HL-60 (cell line): Measurements from ENCODE around the gene CLTA.
"Not testable (repeated sequence)": the region's sequence is repeated elsewhere in the genome, so short reads cannot be mapped to it uniquely, and the experiment has no call there.

Experiments used
- DNase-seq, 2 experiments: peaks; one replicate each; pipeline ENCODE4 v3.0.0-alpha.2; 2010 to 2020; ENCODE audit warnings: low read depth in 1 of 2, low spot score in 1 of 2
- H3K27ac ChIP-seq: fragments of 250-450 bp; sonication (Bioruptor Pico); replicated peaks from 2 replicates; pipeline ENCODE4 v1.5.1; 2020; ENCODE audit warnings: mild to moderate bottlenecking, moderate library complexity
- H3K27me3 ChIP-seq: fragments of 250-450 bp; sonication (Bioruptor Pico); 2 replicates; pipeline ENCODE4 v1.5.1; 2021; ENCODE audit warnings: mild to moderate bottlenecking, moderate library complexity; ENCODE audit not compliant: insufficient read depth, poor library complexity, severe bottlenecking
- H3K4me3 ChIP-seq: replicated peaks from 2 replicates; pipeline ENCODE4 v1.5.1; 2011; ENCODE audit warnings: mild to moderate bottlenecking, control low read depth, low read length; ENCODE audit not compliant: insufficient read depth
- CTCF ChIP-seq: IDR thresholded peaks from one replicate; pipeline ENCODE4 v1.5.1; 2011; ENCODE audit warnings: low read length, control low read depth, inconsistent platforms; ENCODE audit not compliant: insufficient read depth
- GABPA ChIP-seq: IDR thresholded peaks from 2 replicates; pipeline ENCODE4 v1.6.1; 2012; ENCODE audit warnings: low read depth
- POLR2AphosphoS5 ChIP-seq: IDR thresholded peaks from 2 replicates; pipeline ENCODE4 v1.6.1; 2012; ENCODE audit warnings: low read depth
- REST ChIP-seq: IDR thresholded peaks from 2 replicates; pipeline ENCODE4 v1.6.1; 2012; ENCODE audit warnings: low read depth; ENCODE audit not compliant: insufficient replicate concordance
- SPI1 ChIP-seq: IDR thresholded peaks from 2 replicates; pipeline ENCODE4 v1.6.1; 2012; ENCODE audit warnings: low read depth, mild to moderate bottlenecking, borderline replicate concordance

CLTA gene

GRCh38 chr9:36247356-36247755, 56.6 kb downstream of the CLTA start:
- DNase-seq = no peak
- TF ChIP-seq POLR2AphosphoS5 = no peak

GRCh38 chr9:36248061-36248460, 57.3 kb downstream of the CLTA start:
- DNase-seq, H3K27ac ChIP-seq, H3K4me3 ChIP-seq, H3K27me3 ChIP-seq: not testable (repeated sequence)

More at GRCh38 chr9:36247356-36247755, 56.6 kb downstream of the CLTA start:
- no peak overlapping the region for H3K4me3 ChIP-seq
- H3K27me3 ChIP-seq = no peaks in the 10 kb centered on the region
- no peak overlapping the region for H3K27ac ChIP-seq

- H3K27ac ChIP-seq = no peak overlapping the region
Measured at GRCh38 chr9:36249189-36249588, 58.5 kb downstream of the CLTA start.

GRCh38 chr9:36250079-36250478, 59.4 kb downstream of the CLTA start:
- TF ChIP-seq REST (no peak), POLR2AphosphoS5 (no peak), CTCF (no peak), SPI1 (no peak), GABPA (no peak)
- Histone ChIP-seq H3K4me3 (no peak overlapping the region), H3K27me3 (no peaks in the 10 kb centered on the region), H3K27ac (no peak overlapping the region)
- DNase-seq = no peak

More at GRCh38 chr9:36249189-36249588, 58.5 kb downstream of the CLTA start:
- Histone ChIP-seq H3K4me3 (no peak overlapping the region), H3K27me3 (no peaks in the 10 kb centered on the region)
- TF ChIP-seq SPI1 = no peak
- no peak for DNase-seq

- no peaks in the 10 kb centered on the region for H3K27me3 ChIP-seq
- no peak for DNase-seq
- no peak overlapping the region for H3K27ac ChIP-seq
- no peak for TF ChIP-seq SPI1
- TF ChIP-seq GABPA = no peak
- TF ChIP-seq POLR2AphosphoS5 = no peak
- no peak for TF ChIP-seq REST
- no peak for TF ChIP-seq CTCF
- no peak overlapping the region for H3K4me3 ChIP-seq
Measured at GRCh38 chr9:36251428-36251827, 60.7 kb downstream of the CLTA start.
